ENCODE measurements around the gene SLC25A45.

SLC25A45 gene

DNA sequence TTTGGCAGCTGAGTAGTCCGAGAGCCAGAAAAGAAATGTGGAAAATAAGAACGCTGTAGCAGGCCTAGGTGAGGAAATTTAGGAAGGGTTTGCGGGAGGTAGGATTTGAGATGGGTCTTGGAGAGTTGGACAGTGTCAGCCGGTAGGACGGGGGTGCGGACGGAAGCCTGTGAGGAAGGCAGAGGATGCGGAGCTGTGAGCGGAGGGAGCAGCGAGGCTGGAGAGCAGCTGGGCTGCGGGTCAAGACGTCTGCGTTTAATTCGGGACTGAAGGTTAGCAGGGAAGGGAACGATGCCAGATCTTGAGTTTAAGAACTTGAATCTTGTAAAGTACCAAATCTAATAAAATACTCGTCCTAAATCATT, 28.6 kb downstream of the SLC25A45 start:
- Histone ChIP-seq H3K27ac (ENCODE audit: poor library complexity, severe bottlenecking) (no peak overlapping the region), H3K27me3 (ENCODE audit: insufficient read depth, poor library complexity, severe bottlenecking) (peaks cover 3% of the 10 kb centered on the region), H3K36me3 (ENCODE audit: low read depth) (peaks cover 31% of the 10 kb centered on the region), H3K4me3 (ENCODE audit: severe bottlenecking) (peak overlapping the region; percentile 44), H3K9me3 (ENCODE audit: severe bottlenecking) (no peaks in the 10 kb centered on the region), H3K4me1 (ENCODE audit: insufficient read depth, poor library complexity, severe bottlenecking) (no peaks in the 10 kb centered on the region)
- ATAC-seq (ENCODE audit: low read depth) (no peak), DNase-seq (ENCODE audit: low spot score) (no peak)
- TF ChIP-seq, protein P1, sequence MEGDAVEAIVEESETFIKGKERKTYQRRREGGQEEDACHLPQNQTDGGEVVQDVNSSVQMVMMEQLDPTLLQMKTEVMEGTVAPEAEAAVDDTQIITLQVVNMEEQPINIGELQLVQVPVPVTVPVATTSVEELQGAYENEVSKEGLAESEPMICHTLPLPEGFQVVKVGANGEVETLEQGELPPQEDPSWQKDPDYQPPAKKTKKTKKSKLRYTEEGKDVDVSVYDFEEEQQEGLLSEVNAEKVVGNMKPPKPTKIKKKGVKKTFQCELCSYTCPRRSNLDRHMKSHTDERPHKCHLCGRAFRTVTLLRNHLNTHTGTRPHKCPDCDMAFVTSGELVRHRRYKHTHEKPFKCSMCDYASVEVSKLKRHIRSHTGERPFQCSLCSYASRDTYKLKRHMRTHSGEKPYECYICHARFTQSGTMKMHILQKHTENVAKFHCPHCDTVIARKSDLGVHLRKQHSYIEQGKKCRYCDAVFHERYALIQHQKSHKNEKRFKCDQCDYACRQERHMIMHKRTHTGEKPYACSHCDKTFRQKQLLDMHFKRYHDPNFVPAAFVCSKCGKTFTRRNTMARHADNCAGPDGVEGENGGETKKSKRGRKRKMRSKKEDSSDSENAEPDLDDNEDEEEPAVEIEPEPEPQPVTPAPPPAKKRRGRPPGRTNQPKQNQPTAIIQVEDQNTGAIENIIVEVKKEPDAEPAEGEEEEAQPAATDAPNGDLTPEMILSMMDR (IDR thresholded peaks at IDR 0.05; ENCODE audit: poor library complexity, severe bottlenecking) = no peak

- Histone ChIP-seq H3K27me3 (ENCODE audit: insufficient read depth, poor library complexity, severe bottlenecking) (peaks cover 3% of the 10 kb centered on the region), H3K9me3 (ENCODE audit: severe bottlenecking) (no peaks in the 10 kb centered on the region), H3K36me3 (ENCODE audit: low read depth) (peaks cover 36% of the 10 kb centered on the region), H3K4me3 (ENCODE audit: severe bottlenecking) (no peak overlapping the region), H3K4me1 (ENCODE audit: insufficient read depth, poor library complexity, severe bottlenecking) (no peaks in the 10 kb centered on the region), H3K27ac (ENCODE audit: poor library complexity, severe bottlenecking) (no peak overlapping the region)
- TF ChIP-seq, protein P1 (IDR thresholded peaks at IDR 0.05; ENCODE audit: poor library complexity, severe bottlenecking) = no peak
- ATAC-seq (ENCODE audit: low read depth) = no peak
- DNase-seq (ENCODE audit: low spot score) = no peak
Observed at GRCh38 chr11:65353376-65353775, 29.1 kb downstream of the SLC25A45 start.

DNA sequence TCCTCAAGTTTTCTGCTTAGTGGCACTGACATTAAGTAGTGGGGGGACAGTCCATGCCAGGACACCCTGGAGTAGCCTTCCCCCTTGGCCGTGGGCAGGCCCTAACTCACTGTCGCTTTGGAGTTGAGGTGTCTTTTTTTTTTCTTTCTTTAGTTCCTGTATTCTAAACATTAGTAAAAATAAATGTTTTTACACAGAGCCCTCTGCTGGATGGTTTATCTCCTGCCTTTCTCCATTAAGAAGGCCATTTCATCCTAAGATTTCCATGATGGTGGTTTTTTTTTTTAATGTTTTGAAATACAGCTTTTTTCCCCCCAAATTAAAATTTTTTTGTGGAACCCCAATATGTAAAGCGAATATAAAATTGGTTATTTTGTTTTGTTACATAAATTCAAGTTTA, 29.7 kb downstream of the SLC25A45 start:
- TF ChIP-seq, protein P1 (IDR thresholded peaks at IDR 0.05; ENCODE audit: poor library complexity, severe bottlenecking) = peak; percentile 54
- DNase-seq (ENCODE audit: low spot score) (no peak), ATAC-seq (ENCODE audit: low read depth) (no peak)
- Histone ChIP-seq H3K27ac (ENCODE audit: poor library complexity, severe bottlenecking) (no peak overlapping the region), H3K27me3 (ENCODE audit: insufficient read depth, poor library complexity, severe bottlenecking) (peaks cover 3% of the 10 kb centered on the region), H3K4me1 (ENCODE audit: insufficient read depth, poor library complexity, severe bottlenecking) (no peaks in the 10 kb centered on the region), H3K36me3 (ENCODE audit: low read depth) (peaks cover 42% of the 10 kb centered on the region), H3K4me3 (ENCODE audit: severe bottlenecking) (no peak overlapping the region), H3K9me3 (ENCODE audit: severe bottlenecking) (no peaks in the 10 kb centered on the region)

DNA sequence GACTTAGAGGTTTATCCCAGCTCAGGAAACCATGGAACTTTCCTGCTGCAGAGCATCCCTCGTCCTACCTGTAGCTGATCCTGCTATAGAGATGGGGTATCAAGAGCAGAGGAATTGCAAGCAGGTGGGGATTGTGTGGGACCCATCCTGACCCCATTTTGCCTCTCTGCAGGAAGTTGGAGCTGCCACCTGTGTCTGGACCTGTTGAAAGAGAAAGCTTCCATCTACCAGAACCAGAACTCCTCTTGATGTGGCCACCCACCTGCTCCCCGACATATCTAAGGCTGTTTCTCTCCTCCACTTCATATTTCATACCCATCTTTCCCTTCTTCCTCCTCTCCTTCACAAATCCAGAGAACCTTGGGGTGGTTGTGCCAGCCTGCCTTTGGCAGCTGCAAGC, 30.9 kb downstream of the SLC25A45 start:
- Histone ChIP-seq H3K27ac (ENCODE audit: poor library complexity, severe bottlenecking) (no peak overlapping the region), H3K27me3 (ENCODE audit: insufficient read depth, poor library complexity, severe bottlenecking) (peaks cover 3% of the 10 kb centered on the region), H3K9me3 (ENCODE audit: severe bottlenecking) (no peaks in the 10 kb centered on the region), H3K4me3 (ENCODE audit: severe bottlenecking) (no peak overlapping the region), H3K4me1 (ENCODE audit: insufficient read depth, poor library complexity, severe bottlenecking) (no peaks in the 10 kb centered on the region), H3K36me3 (ENCODE audit: low read depth) (peaks cover 54% of the 10 kb centered on the region)
- DNase-seq (ENCODE audit: low spot score) = no peak
- TF ChIP-seq, protein P1 (IDR thresholded peaks at IDR 0.05; ENCODE audit: poor library complexity, severe bottlenecking) = no peak
- ATAC-seq (ENCODE audit: low read depth) = no peak

DNA sequence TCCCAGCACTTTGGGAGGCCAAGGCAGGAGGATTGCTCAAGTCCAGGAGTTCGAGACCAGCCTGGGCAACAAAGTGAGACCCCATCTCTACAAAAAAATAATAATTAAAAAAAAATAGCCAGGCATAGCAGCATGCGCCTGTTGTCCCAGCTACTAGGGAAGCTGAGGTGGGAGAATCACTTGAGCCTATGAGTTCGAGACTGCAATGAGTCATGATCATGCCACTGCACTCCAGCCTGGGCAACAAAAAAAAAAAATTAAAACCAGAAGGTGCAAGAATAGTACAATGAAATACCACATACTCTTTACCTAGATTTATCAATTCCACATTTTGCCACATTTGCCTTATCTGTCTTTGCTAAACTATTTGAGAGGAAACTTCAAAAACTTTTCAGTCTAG, 40.6 kb downstream of the SLC25A45 start:
- Histone ChIP-seq H3K36me3 (ENCODE audit: low read depth) (peaks cover 86% of the 10 kb centered on the region), H3K27ac (ENCODE audit: poor library complexity, severe bottlenecking) (no peak overlapping the region), H3K4me3 (ENCODE audit: severe bottlenecking) (no peak overlapping the region), H3K27me3 (ENCODE audit: insufficient read depth, poor library complexity, severe bottlenecking) (no peaks in the 10 kb centered on the region), H3K9me3 (ENCODE audit: severe bottlenecking) (no peaks in the 10 kb centered on the region), H3K4me1 (ENCODE audit: insufficient read depth, poor library complexity, severe bottlenecking) (no peaks in the 10 kb centered on the region)
- DNase-seq (ENCODE audit: low spot score) = no peak
- no peak for ATAC-seq (ENCODE audit: low read depth)
- TF ChIP-seq, protein P1 (IDR thresholded peaks at IDR 0.05; ENCODE audit: poor library complexity, severe bottlenecking) = no peak
